Breast epithelium (tissue), 4 donors: ENCODE measurements around the gene DSCAML1. TPM values are rescaled to one million over a fixed set of nuclear protein-coding genes. Genes with fewer than 3 reads are reported as not detected.

Experiments used
- DNase-seq, 2 donors: peaks; one replicate each; pipeline ENCODE4 v3.0.0-alpha.2; 2019; ENCODE audit warnings: low spot score in 2 of 2
- H3K27ac ChIP-seq, 2 donors: fragments of 200-600 bp; sonication (generic) in 1 of 2; one replicate each; pipeline ENCODE4 v1.5.1; 2016 to 2019; ENCODE audit warnings: mild to moderate bottlenecking in 1 of 2
- H3K27me3 ChIP-seq, 2 donors: fragments of 200-600 bp; sonication (generic) in 1 of 2; one replicate each; pipeline versions ENCODE4 v1.5.1 to v1.6.0; 2017 to 2019; ENCODE audit warnings: control low read depth in 1 of 2, mild to moderate bottlenecking in 1 of 2
- H3K36me3 ChIP-seq: fragments of 200-600 bp; one replicate; pipeline ENCODE4 v1.5.1; 2019
- H3K4me1 ChIP-seq, 2 donors: fragments of 200-600 bp; sonication (generic); one replicate each; pipeline ENCODE4 v1.5.1; 2016 to 2019; ENCODE audit warnings: control low read depth in 1 of 2
- H3K4me3 ChIP-seq, 3 donors: fragments of 200-600 bp; sonication (generic); 1 replicate in 2 of 3; 2 replicates in 1 of 3; pipeline ENCODE4 v1.5.1; 2016 to 2019; ENCODE audit warnings: mild to moderate bottlenecking in 3 of 3, moderate library complexity in 2 of 3
- H3K9me3 ChIP-seq, 2 donors: fragments of 200-600 bp; sonication (generic) in 1 of 2; one replicate each; pipeline ENCODE4 v1.5.1; 2016 to 2019; ENCODE audit warnings: control low read depth in 1 of 2
- POLR2A ChIP-seq: fragments of 450-650 bp; IDR thresholded peaks from one replicate; pipeline ENCODE4 v1.6.1; 2016; ENCODE audit warnings: antibody characterized with exemption, mild to moderate bottlenecking, moderate library complexity
- POLR2AphosphoS5 ChIP-seq, 3 donors: sonication (generic); formaldehyde crosslinking; IDR thresholded peaks; one replicate each; pipeline ENCODE4 v1.6.1; 2017; ENCODE audit warnings: antibody characterized with exemption in 3 of 3
- intact Hi-C: fragments of 100-400 bp; cut with DNase I; formaldehyde crosslinking; loops from one replicate; pipeline ENCODE4 v1.15.1; 2023; ENCODE audit warnings: low total_unique reads
- total RNA-seq, 3 donors: library from RNA; depleted of rRNA; stranded (reverse); fragments of >200 nt; gene quantifications; one replicate each; pipeline ENCODE4 v1.1.0, GENCODE V29; 2016
- TF ChIP-seq, protein P1 (sequence below), 3 donors: fragments of 450-650 bp; IDR thresholded peaks; one replicate each; pipeline ENCODE4 v1.5.1; 2016 to 2017; ENCODE audit warnings: antibody characterized with exemption in 3 of 3, mild to moderate bottlenecking in 3 of 3, moderate library complexity in 3 of 3

DSCAML1 gene
- total RNA-seq, 3 donors from 2014 or later = 0.33 to 1.8 (median 0.64) TPM

DNA sequence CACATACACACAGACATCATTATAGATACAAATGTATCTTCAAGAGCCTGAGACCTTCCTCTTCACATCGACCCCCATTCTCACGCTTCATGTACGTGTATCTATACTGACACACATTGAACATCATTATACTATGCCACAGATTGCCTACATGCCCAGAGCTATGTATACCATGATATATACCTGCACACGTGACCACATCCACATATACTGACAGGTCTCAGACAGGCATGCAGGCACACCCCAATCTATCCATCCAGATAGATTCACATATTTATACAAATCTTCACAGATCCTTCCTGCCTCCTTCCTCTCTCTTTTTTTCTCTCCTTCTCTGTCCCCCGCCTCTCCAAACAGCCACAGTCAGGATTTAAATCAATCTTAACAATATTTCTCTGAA is 329.2 kb downstream of the DSCAML1 start:
- Histone ChIP-seq H3K4me1 (no peaks in the 10 kb centered on the region), H3K27ac (no peak overlapping the region), H3K9me3 (no peaks in the 10 kb centered on the region), H3K27me3 (no peaks in the 10 kb centered on the region), H3K4me3 (no peak overlapping the region), H3K36me3 (no peaks in the 10 kb centered on the region)
- TF ChIP-seq POLR2AphosphoS5 (IDR thresholded peaks at IDR 0.05) (no peak), POLR2A (no peak)
- TF ChIP-seq, protein P1, sequence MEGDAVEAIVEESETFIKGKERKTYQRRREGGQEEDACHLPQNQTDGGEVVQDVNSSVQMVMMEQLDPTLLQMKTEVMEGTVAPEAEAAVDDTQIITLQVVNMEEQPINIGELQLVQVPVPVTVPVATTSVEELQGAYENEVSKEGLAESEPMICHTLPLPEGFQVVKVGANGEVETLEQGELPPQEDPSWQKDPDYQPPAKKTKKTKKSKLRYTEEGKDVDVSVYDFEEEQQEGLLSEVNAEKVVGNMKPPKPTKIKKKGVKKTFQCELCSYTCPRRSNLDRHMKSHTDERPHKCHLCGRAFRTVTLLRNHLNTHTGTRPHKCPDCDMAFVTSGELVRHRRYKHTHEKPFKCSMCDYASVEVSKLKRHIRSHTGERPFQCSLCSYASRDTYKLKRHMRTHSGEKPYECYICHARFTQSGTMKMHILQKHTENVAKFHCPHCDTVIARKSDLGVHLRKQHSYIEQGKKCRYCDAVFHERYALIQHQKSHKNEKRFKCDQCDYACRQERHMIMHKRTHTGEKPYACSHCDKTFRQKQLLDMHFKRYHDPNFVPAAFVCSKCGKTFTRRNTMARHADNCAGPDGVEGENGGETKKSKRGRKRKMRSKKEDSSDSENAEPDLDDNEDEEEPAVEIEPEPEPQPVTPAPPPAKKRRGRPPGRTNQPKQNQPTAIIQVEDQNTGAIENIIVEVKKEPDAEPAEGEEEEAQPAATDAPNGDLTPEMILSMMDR (IDR thresholded peaks at IDR 0.05) = no peak
- no peak for DNase-seq
- intact Hi-C loops = no loop called here

DNA sequence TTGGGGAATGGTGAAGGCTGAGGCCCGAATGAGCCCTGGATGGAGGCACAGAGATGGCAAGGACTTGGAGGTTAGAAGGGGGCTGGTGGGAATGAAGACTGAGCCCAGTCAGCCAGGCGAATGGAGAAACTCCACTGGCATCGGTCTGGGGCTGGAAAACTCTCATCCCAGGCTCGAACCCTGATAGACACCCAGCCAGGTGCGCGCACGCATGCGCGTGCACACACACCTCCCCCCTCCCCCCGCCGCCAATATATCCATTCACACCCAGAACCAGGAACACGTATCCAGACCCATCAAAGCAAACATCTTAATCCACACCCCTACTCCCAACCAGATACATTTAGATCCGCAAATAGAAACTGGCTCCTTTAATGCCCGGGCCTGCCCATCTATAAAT is 330.1 kb downstream of the DSCAML1 start:
- intact Hi-C loops = no loop called here
- no peak overlapping the region for H3K27ac ChIP-seq
- no peaks in the 10 kb centered on the region for H3K4me1 ChIP-seq
- TF ChIP-seq POLR2AphosphoS5 (IDR thresholded peaks at IDR 0.05) (no peak), POLR2A (no peak)
- TF ChIP-seq, protein P1 (IDR thresholded peaks at IDR 0.05) = no peak
- no peak overlapping the region for H3K4me3 ChIP-seq
- H3K9me3 ChIP-seq = no peaks in the 10 kb centered on the region
- no peaks in the 10 kb centered on the region for H3K27me3 ChIP-seq
- H3K36me3 ChIP-seq = no peaks in the 10 kb centered on the region
- no peak for DNase-seq

DNA sequence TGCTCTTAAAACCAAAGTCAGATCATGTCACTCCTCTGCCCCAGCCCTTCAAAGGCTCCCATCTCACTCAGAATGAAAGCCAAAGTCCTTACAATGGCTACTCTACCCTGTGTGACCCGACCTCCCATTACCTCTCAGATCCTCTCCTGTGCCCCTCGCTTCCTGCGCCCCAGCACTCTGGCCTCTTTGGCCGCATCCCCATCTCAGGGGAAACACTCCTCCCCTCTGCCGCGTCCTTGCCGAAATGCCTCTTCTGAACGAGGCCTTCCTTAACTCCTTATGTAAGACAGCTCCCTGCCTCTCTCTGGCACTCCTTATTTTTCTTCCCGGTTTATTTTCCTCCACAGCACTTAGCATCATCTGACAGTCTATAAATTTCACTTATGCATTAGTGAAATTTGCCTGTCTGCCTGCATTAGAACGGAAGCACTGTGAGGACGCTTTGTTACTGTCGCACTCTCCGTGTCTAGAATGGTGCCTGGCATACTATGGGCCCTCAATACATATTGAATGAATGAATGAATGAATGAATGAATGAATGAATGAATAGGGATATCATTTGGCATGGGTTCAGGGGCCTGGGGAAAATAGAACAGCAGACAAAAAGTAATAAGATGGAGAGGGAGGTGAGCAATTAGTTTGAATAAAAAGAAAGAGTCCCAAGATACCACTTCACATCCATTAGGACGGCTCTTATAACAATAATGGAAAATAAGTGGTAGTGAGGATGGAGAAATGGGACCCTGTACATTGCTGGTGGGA is 331.6 kb downstream of the DSCAML1 start:
- Histone ChIP-seq H3K9me3 (no peaks in the 10 kb centered on the region), H3K27ac (no peak overlapping the region), H3K36me3 (no peaks in the 10 kb centered on the region), H3K4me1 (no peaks in the 10 kb centered on the region), H3K27me3 (no peaks in the 10 kb centered on the region), H3K4me3 (no peak overlapping the region)
- intact Hi-C loops = no loop called here
- DNase-seq = no peak
- TF ChIP-seq, protein P1 (IDR thresholded peaks at IDR 0.05) = no peak
- TF ChIP-seq POLR2AphosphoS5 (IDR thresholded peaks at IDR 0.05) = no peak
- no peak for TF ChIP-seq POLR2A

DNA sequence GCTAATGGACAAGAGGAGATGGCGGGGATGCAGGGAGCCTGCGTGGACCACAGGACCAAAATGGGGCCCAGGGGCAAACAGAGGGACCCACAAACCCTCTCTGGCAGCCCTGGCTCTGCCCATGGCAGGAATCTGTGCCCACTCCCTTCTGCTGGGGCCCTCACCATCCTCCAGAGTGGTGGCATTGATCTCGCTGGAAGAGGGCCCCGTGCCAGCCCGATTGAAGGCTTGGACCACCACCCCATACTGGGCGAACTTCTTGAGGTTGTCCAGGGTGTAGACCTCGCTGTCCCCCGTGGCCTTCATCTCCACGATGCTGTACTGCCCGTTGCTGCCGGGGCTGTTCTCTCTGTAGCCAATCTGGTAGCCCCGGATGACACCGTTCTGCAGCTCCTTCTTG is 332.2 kb downstream of the DSCAML1 start:
- no peak for TF ChIP-seq POLR2AphosphoS5 (IDR thresholded peaks at IDR 0.05)
- TF ChIP-seq POLR2A = no peak
- TF ChIP-seq, protein P1 (IDR thresholded peaks at IDR 0.05) = no peak
- DNase-seq = no peak
- Histone ChIP-seq H3K27ac (no peak overlapping the region), H3K27me3 (no peaks in the 10 kb centered on the region), H3K9me3 (no peaks in the 10 kb centered on the region), H3K4me3 (no peak overlapping the region), H3K4me1 (no peaks in the 10 kb centered on the region), H3K36me3 (no peaks in the 10 kb centered on the region)
- intact Hi-C loops = no loop called here

DNA sequence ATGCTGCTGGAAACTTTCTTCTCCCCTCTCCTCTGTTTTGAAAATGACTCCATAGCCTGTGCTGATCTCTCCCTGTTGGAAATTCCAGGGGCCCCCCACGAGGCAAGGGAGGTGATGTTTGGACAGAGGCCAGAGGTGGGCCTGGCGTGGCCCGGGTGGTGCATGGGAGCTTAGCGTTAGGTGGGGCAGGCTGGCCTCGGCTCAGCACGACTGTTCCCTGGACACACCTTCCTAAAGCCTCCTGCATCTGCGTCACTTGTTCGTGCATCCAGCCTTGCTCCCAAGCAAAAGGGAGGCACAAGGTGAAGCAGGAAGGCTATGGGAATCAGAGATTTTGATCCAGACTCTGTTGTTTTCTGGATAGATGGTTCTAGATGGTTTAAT is 334.2 kb downstream of the DSCAML1 start:
- no peak overlapping the region for H3K4me3 ChIP-seq
- H3K4me1 ChIP-seq = no peaks in the 10 kb centered on the region
- no peak for TF ChIP-seq POLR2A
- no peak for TF ChIP-seq POLR2AphosphoS5 (IDR thresholded peaks at IDR 0.05)
- TF ChIP-seq, protein P1 (IDR thresholded peaks at IDR 0.05) = no peak
- intact Hi-C loops = no loop called here
- H3K9me3 ChIP-seq = no peaks in the 10 kb centered on the region
- no peaks in the 10 kb centered on the region for H3K27me3 ChIP-seq
- no peak for DNase-seq
- no peaks in the 10 kb centered on the region for H3K36me3 ChIP-seq
- H3K27ac ChIP-seq = no peak overlapping the region
